ENCODE data around the gene KLHL6. TPM values are rescaled to one million over a fixed set of nuclear protein-coding genes. Genes with fewer than 3 reads are reported as not detected.

The KLHL6 gene
- total and polyA plus RNA-seq, 2 of the 13 experiments (the other 11 are each of a cell fraction or from before 2014, with no cell fraction given), result not detected

GRCh38 chr3:183464480-183464879, 91.0 kb downstream of the KLHL6 start (continued):
- no peak for TF ChIP-seq ZNF484 (CRISPR knock-in tag; IDR thresholded peaks at IDR 0.05; ENCODE audit: borderline replicate concordance, low read depth)
- 0 out of 2 replicates have a peak, but pooled peaks have one; percentile 40 for TF ChIP-seq TOE1 (CRISPR knock-in tag; IDR thresholded peaks at IDR 0.05)
- TF ChIP-seq CSRNP2 (CRISPR knock-in tag; conservative IDR thresholded peaks at IDR 0.05; ENCODE audit: low read depth), result no peak
- TF ChIP-seq NKX3-1 (CRISPR knock-in tag; IDR thresholded peaks at IDR 0.05), result peak; percentile 83
- TF ChIP-seq JUN (CRISPR knock-in tag; IDR thresholded peaks at IDR 0.05), result no peak
- TF ChIP-seq NR2F2 (IDR thresholded peaks at IDR 0.05; ENCODE audit: borderline replicate concordance, low read depth), result peak; percentile 91
- no peak for TF ChIP-seq AKAP8 (CRISPR knock-in tag; IDR thresholded peaks at IDR 0.05)
- TF ChIP-seq RARA (CRISPR knock-in tag; IDR thresholded peaks at IDR 0.05), result peak; percentile 72
- TF ChIP-seq MAZ (IDR thresholded peaks at IDR 0.05; ENCODE audit: borderline replicate concordance, low read depth, low read length), result no peak
- peak; percentile 42; the same call in 1 of the 2 replicates for TF ChIP-seq MAZ (CRISPR knock-in tag; IDR thresholded peaks at IDR 0.05; ENCODE audit: low read depth)
- TF ChIP-seq MXD1 (CRISPR knock-in tag; IDR thresholded peaks at IDR 0.05), result no peak
- 0 out of 2 replicates have a peak, but pooled peaks have one; percentile 39 for TF ChIP-seq SIX1 (CRISPR knock-in tag; IDR thresholded peaks at IDR 0.05; ENCODE audit: borderline replicate concordance)
- TF ChIP-seq PCBP2 (optimal IDR thresholded peaks at IDR 0.05; ENCODE audit: low read depth, low read length, poor library complexity, severe bottlenecking), result no peak
- TF ChIP-seq U2AF2 (IDR thresholded peaks at IDR 0.05; ENCODE audit: low read depth, low read length), result no peak
- TF ChIP-seq ELF4 (CRISPR knock-in tag; IDR thresholded peaks at IDR 0.05; ENCODE audit: borderline replicate concordance), result no peak
- TF ChIP-seq GATAD2A (CRISPR knock-in tag; IDR thresholded peaks at IDR 0.05), result peak; percentile 88
- peak; percentile 49; the same call in 1 of the 2 replicates for TF ChIP-seq ZNF574 (CRISPR knock-in tag; IDR thresholded peaks at IDR 0.05)
- TF ChIP-seq ZFP41 (CRISPR knock-in tag; IDR thresholded peaks at IDR 0.05; ENCODE audit: borderline replicate concordance), result no peak
- TF ChIP-seq PHF8 (CRISPR knock-in tag; IDR thresholded peaks at IDR 0.05), result no peak
- TF ChIP-seq ZNF687 (CRISPR knock-in tag; IDR thresholded peaks at IDR 0.05), result no peak
- no peak for TF ChIP-seq ZNF296 (CRISPR knock-in tag; conservative IDR thresholded peaks at IDR 0.05)
- TF ChIP-seq YY1 (IDR thresholded peaks at IDR 0.05; ENCODE audit: insufficient read depth, insufficient replicate concordance, low read depth, low read length), result no peak
- TF ChIP-seq DR1 (CRISPR knock-in tag; IDR thresholded peaks at IDR 0.05), result 0 out of 2 replicates have a peak, but pooled peaks have one; percentile 41

Data from HepG2 (cell line).